ENCODE measurements around the gene DNAH7. TPM values are rescaled to one million over a fixed set of nuclear protein-coding genes. Genes with fewer than 3 reads are reported as not detected.

The DNAH7 gene
- total RNA-seq, 4 donors from 2014 or later = 0.10 to 1.2 (median 0.27) TPM

DNA sequence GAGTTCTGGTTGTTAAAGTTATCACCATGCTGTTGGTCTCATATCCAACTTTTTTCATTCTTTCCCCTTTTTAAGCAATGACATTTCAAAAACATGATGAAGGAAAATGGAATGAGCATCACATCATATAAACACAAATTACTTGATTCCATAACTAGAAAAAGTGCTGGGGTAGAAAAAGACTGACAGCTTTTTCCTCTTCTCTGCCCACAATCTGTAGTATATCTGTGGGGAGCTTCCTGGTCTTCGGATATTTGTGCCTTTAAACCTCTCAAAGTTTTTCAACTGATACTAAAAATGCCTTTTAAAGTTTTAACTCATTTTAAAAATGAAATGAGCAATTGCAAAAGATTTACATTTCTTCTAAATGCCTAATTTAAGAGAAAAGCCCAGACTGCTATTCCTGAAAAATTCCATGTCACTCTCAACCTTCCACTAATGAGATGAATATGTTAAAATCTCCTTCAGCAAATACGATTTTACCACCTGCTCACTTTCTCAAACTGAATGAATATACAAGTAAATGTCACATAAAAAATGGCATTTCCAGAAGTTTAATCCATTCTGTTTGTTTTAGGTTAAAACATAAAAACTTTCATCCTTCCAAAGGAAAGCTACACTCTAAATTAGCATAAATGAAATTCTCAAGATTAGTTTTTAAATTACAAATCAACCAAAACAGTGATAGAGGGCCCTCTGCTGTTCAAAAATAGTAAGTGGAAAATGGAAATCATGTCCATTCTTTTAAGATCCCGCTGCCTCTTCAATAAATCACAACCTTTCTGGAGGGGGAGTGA is 2.1 kb downstream of the DNAH7 start:
- no peak for DNase-seq (ENCODE audit: low spot score in 2 of 2)
- no peak for TF ChIP-seq POLR2A (IDR thresholded peaks at IDR 0.05)
- TF ChIP-seq, protein P1, sequence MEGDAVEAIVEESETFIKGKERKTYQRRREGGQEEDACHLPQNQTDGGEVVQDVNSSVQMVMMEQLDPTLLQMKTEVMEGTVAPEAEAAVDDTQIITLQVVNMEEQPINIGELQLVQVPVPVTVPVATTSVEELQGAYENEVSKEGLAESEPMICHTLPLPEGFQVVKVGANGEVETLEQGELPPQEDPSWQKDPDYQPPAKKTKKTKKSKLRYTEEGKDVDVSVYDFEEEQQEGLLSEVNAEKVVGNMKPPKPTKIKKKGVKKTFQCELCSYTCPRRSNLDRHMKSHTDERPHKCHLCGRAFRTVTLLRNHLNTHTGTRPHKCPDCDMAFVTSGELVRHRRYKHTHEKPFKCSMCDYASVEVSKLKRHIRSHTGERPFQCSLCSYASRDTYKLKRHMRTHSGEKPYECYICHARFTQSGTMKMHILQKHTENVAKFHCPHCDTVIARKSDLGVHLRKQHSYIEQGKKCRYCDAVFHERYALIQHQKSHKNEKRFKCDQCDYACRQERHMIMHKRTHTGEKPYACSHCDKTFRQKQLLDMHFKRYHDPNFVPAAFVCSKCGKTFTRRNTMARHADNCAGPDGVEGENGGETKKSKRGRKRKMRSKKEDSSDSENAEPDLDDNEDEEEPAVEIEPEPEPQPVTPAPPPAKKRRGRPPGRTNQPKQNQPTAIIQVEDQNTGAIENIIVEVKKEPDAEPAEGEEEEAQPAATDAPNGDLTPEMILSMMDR (IDR thresholded peaks at IDR 0.05) = peak; percentile 43 to 47
- no peak for TF ChIP-seq EP300 (IDR thresholded peaks at IDR 0.05)
- TF ChIP-seq POLR2AphosphoS5 (IDR thresholded peaks at IDR 0.05) = no peak
- Histone ChIP-seq H3K4me3 (no peak overlapping the region), H3K36me3 (no peaks in the 10 kb centered on the region), H3K9me3 (no peaks in the 10 kb centered on the region), H3K27ac (no peak overlapping the region), H3K27me3 (no peaks in the 10 kb centered on the region), H3K4me1 (peaks cover 6% of the 10 kb centered on the region)
- 53% methylated on average over 3 of the region's 3 CpGs for WGBS

DNA sequence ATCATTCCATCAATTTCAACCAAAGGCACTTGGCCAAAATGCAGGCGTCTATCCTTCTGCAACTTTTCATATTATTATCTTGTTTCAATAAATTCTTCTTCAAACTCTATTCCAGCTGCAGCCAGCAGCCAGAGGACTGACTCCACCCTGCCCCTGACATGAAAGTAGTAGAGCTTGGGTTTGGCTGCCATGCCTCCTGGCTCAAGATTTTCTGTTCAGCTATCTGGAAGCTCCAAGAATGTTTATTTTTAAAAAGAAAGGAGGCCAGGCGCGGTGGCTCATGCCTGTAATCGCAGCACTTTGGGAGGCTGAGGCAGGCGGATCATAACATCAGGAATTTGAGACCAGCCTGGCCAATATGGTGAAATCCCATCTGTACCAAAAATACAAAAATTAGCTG is 4.9 kb downstream of the DNAH7 start:
- Histone ChIP-seq H3K27me3 (no peaks in the 10 kb centered on the region), H3K4me1 (peaks cover 6% of the 10 kb centered on the region), H3K36me3 (no peaks in the 10 kb centered on the region), H3K27ac (no peak overlapping the region), H3K4me3 (no peak overlapping the region), H3K9me3 (no peaks in the 10 kb centered on the region)
- 85% methylated on average over 5 of the region's 5 CpGs for WGBS
- no peak for TF ChIP-seq POLR2A (IDR thresholded peaks at IDR 0.05)
- TF ChIP-seq, protein P1 (IDR thresholded peaks at IDR 0.05) = no peak
- no peak for TF ChIP-seq POLR2AphosphoS5 (IDR thresholded peaks at IDR 0.05)
- no peak for TF ChIP-seq EP300 (IDR thresholded peaks at IDR 0.05)
- DNase-seq (ENCODE audit: low spot score in 2 of 2) = no peak

DNA sequence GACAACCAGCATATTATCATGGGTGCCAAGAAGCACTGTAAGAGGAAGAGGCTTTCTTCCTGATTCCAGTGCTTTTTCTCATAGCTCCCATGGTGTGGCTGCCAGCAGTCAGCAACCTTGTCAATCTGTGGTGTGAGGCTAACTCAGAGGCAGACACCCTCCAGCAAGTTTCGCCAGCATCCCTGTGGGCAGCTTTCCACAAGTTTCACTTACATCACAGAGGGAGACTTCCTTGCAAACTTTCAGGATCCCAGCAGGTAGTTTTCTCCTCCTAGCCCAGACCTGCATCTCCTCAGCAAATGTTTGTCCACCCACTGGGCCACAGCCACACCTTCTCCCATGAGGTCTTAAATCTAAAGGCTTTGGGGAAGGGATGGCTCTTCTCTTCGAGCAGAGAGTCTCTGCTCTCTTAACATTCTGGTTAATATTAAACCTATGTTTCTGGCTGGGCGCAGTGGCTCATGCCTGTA is 9.1 kb downstream of the DNAH7 start:
- Histone ChIP-seq H3K27me3 (no peaks in the 10 kb centered on the region), H3K36me3 (no peaks in the 10 kb centered on the region), H3K4me1 (no peaks in the 10 kb centered on the region), H3K9me3 (no peaks in the 10 kb centered on the region), H3K4me3 (no peak overlapping the region), H3K27ac (no peak overlapping the region)
- no peak for TF ChIP-seq POLR2AphosphoS5 (IDR thresholded peaks at IDR 0.05)
- TF ChIP-seq POLR2A (IDR thresholded peaks at IDR 0.05) = no peak
- TF ChIP-seq, protein P1 (IDR thresholded peaks at IDR 0.05) = no peak
- no peak for TF ChIP-seq EP300 (IDR thresholded peaks at IDR 0.05)
- no peak for DNase-seq (ENCODE audit: low spot score in 2 of 2)
- WGBS = 69% methylated on average over 3 of the region's 3 CpGs

DNA sequence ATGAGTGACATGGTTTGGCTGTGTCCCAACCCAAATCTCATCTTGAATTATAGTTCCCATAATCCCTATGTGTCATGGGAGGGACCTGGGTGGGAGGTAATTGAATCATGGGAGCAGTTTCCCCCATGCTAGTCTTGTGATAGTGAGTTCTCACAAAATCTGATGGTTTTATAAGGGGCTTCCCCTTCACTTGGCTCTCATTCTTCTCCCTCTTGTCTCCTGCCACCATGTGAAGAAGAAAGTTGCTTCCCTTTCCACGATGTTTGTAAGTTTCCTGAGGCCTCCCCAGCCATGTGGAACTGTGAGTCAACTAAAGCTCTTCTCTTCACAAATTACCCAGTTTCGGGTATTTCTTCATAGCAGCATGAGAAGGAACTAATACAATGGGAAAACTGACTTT is 14.0 kb downstream of the DNAH7 start:
- H3K4me3 ChIP-seq = no peak overlapping the region
- H3K36me3 ChIP-seq = no peaks in the 10 kb centered on the region
- 94% methylated on average over 2 of the region's 2 CpGs for WGBS
- H3K27me3 ChIP-seq = no peaks in the 10 kb centered on the region
- H3K27ac ChIP-seq = no peak overlapping the region
- TF ChIP-seq POLR2A (IDR thresholded peaks at IDR 0.05) = no peak
- no peak for TF ChIP-seq POLR2AphosphoS5 (IDR thresholded peaks at IDR 0.05)
- no peak for TF ChIP-seq EP300 (IDR thresholded peaks at IDR 0.05)
- TF ChIP-seq, protein P1 (IDR thresholded peaks at IDR 0.05) = no peak
- no peaks in the 10 kb centered on the region for H3K4me1 ChIP-seq
- no peaks in the 10 kb centered on the region for H3K9me3 ChIP-seq
- DNase-seq (ENCODE audit: low spot score in 2 of 2) = no peak

DNA sequence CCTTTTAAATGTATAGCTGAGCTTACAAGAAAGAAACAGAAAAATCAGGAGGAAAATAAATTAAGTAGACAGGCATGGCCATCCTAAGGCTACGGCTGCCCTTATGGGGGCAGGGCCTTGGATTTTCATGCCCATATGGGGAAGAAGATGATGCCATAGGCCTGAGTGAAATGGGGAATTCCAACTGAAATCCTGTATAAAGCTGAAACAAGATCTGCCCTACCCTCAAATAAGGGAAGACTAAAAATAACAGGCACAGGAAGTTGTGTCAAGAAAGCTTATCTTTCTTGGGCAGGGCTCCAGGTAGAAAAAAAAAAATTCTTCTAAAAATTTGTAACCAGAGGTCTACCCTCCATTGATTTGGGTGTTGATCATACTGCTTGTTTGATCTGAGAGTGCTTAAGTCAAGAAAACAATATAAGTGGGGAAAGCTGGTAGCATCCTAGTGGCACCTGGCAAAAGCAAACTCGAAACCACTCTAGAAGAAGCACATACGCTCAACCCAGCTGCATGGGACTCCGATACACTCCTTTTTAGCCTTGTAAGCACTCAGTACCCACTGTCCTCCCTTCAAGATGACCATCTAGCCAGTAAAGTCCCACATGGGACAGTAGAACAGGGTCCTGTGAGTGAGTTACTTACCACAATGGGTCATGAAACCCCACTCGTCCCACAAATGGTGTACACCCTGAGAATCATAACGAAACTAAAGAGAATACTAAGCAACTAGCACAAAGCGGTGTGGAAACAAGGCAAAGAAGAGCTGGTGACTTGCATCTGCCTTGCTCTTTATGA is 22.3 kb downstream of the DNAH7 start:
- Histone ChIP-seq H3K36me3 (no peaks in the 10 kb centered on the region), H3K27me3 (no peaks in the 10 kb centered on the region), H3K27ac (no peak overlapping the region), H3K4me3 (no peak overlapping the region), H3K4me1 (no peaks in the 10 kb centered on the region), H3K9me3 (no peaks in the 10 kb centered on the region)
- no peak for TF ChIP-seq POLR2AphosphoS5 (IDR thresholded peaks at IDR 0.05)
- TF ChIP-seq EP300 (IDR thresholded peaks at IDR 0.05) = no peak
- no peak for TF ChIP-seq POLR2A (IDR thresholded peaks at IDR 0.05)
- TF ChIP-seq, protein P1 (IDR thresholded peaks at IDR 0.05) = no peak
- DNase-seq (ENCODE audit: low spot score in 2 of 2) = no peak
- 90% methylated on average over 7 of the region's 7 CpGs for WGBS
